Liver (tissue), 9 donors: ENCODE measurements around the gene COQ8B. TPM values are rescaled to one million over a fixed set of nuclear protein-coding genes. Genes with fewer than 3 reads are reported as not detected.

ENCODE experiments used
- DNase-seq: peaks from one replicate; pipeline ENCODE4 v3.0.0-alpha.2; 2017; ENCODE audit warnings: low spot score
- H3K27ac ChIP-seq, 2 donors: one replicate each; pipeline ENCODE4 v1.7.0; 2013; ENCODE audit warnings: inconsistent platforms in 2 of 2, low read length in 2 of 2, control low read depth in 1 of 2, low read depth in 1 of 2, mild to moderate bottlenecking in 1 of 2
- H3K27me3 ChIP-seq, 4 donors: one replicate each; pipeline versions ENCODE4 v1.6.1 to v1.7.0; 2013; ENCODE audit warnings: low read length in 3 of 4, inconsistent platforms in 1 of 4, mild to moderate bottlenecking in 1 of 4, moderate library complexity in 1 of 4; ENCODE audit not compliant: control insufficient read depth in 4 of 4, insufficient read depth in 4 of 4
- H3K36me3 ChIP-seq, 4 donors: one replicate each; pipeline versions ENCODE4 v1.6.1 to v1.7.0; 2013; ENCODE audit warnings: low read length in 3 of 4, mild to moderate bottlenecking in 3 of 4, low read depth in 1 of 4, moderate library complexity in 1 of 4; ENCODE audit not compliant: control insufficient read depth in 4 of 4, insufficient read depth in 3 of 4
- H3K4me1 ChIP-seq, 4 donors: one replicate each; pipeline versions ENCODE4 v1.6.1 to v1.7.0; 2013; ENCODE audit warnings: low read length in 3 of 4, mild to moderate bottlenecking in 3 of 4, moderate library complexity in 1 of 4; ENCODE audit not compliant: control insufficient read depth in 4 of 4, insufficient read depth in 4 of 4
- H3K4me3 ChIP-seq, 3 donors: one replicate each; pipeline versions ENCODE4 v1.6.1 to v1.7.0; 2013; ENCODE audit warnings: low read length in 3 of 3, control low read depth in 1 of 3, low read depth in 1 of 3, mild to moderate bottlenecking in 1 of 3
- H3K9ac ChIP-seq, 2 donors: one replicate each; pipeline ENCODE4 v1.7.0; 2013; ENCODE audit warnings: low read length in 2 of 2, mild to moderate bottlenecking in 2 of 2, moderate library complexity in 2 of 2, control low read depth in 1 of 2, low read depth in 1 of 2
- H3K9me3 ChIP-seq, 4 donors: one replicate each; pipeline versions ENCODE4 v1.6.1 to v1.7.0; 2013; ENCODE audit warnings: low read length in 3 of 4; ENCODE audit not compliant: control insufficient read depth in 4 of 4
- ATF3 ChIP-seq: IDR thresholded peaks from 2 replicates; pipeline ENCODE4 v1.6.1; 2016; ENCODE audit warnings: antibody characterized with exemption
- EGR1 ChIP-seq, 2 donors: IDR thresholded peaks; 2 replicates each; pipeline ENCODE4 v1.6.1; 2016 to 2018; ENCODE audit warnings: antibody characterized with exemption in 2 of 2, low read depth in 2 of 2
- FOXA1 ChIP-seq: IDR thresholded peaks from 2 replicates; pipeline ENCODE4 v1.6.1; 2016; ENCODE audit warnings: antibody characterized with exemption
- FOXA2 ChIP-seq: IDR thresholded peaks from 2 replicates; pipeline ENCODE4 v1.6.1; 2016; ENCODE audit warnings: antibody characterized with exemption
- GABPA ChIP-seq, 2 donors: IDR thresholded peaks in 1 of 2; conservative IDR thresholded peaks in 1 of 2; 2 replicates each; pipeline ENCODE4 v1.6.1; 2016; ENCODE audit warnings: antibody characterized with exemption in 2 of 2, mild to moderate bottlenecking in 1 of 2, moderate library complexity in 1 of 2
- HNF4A ChIP-seq, 2 donors: conservative IDR thresholded peaks; 2 replicates each; pipeline ENCODE4 v1.6.1; 2016; ENCODE audit warnings: antibody characterized with exemption in 2 of 2, mild to moderate bottlenecking in 2 of 2
- HNF4G ChIP-seq: IDR thresholded peaks from 2 replicates; pipeline ENCODE4 v1.6.1; 2016; ENCODE audit warnings: antibody characterized with exemption
- JUND ChIP-seq, 2 donors: IDR thresholded peaks; 2 replicates each; pipeline ENCODE4 v1.6.1; 2016; ENCODE audit warnings: antibody characterized with exemption in 2 of 2
- MAX ChIP-seq: IDR thresholded peaks from 2 replicates; pipeline ENCODE4 v1.6.1; 2016; ENCODE audit warnings: antibody characterized with exemption
- NR2F2 ChIP-seq: IDR thresholded peaks from 2 replicates; pipeline ENCODE4 v1.6.1; 2016; ENCODE audit warnings: antibody characterized with exemption
- RAD21 ChIP-seq, 2 donors: IDR thresholded peaks; 2 replicates each; pipeline ENCODE4 v1.6.1; 2016; ENCODE audit warnings: antibody characterized with exemption in 2 of 2, mild to moderate bottlenecking in 2 of 2
- REST ChIP-seq: IDR thresholded peaks from 2 replicates; pipeline ENCODE4 v1.6.1; 2016; ENCODE audit warnings: antibody characterized with exemption, mild to moderate bottlenecking
- RXRA ChIP-seq, 2 donors: IDR thresholded peaks; 2 replicates each; pipeline ENCODE4 v1.6.1; 2017 to 2018; ENCODE audit warnings: antibody characterized with exemption in 2 of 2, mild to moderate bottlenecking in 1 of 2
- SP1 ChIP-seq: IDR thresholded peaks from 2 replicates; pipeline ENCODE4 v1.6.1; 2018; ENCODE audit warnings: antibody characterized with exemption, mild to moderate bottlenecking
- TAF1 ChIP-seq: conservative IDR thresholded peaks from 2 replicates; pipeline ENCODE4 v1.6.1; 2016; ENCODE audit warnings: antibody characterized with exemption, mild to moderate bottlenecking
- YY1 ChIP-seq: IDR thresholded peaks from 2 replicates; pipeline ENCODE4 v1.6.1; 2016; ENCODE audit warnings: antibody characterized with exemption, mild to moderate bottlenecking
- ZBTB33 ChIP-seq: IDR thresholded peaks from 2 replicates; pipeline ENCODE4 v1.6.1; 2016; ENCODE audit warnings: antibody characterized with exemption
- WGBS: extraction: QIAGEN DNeasy Blood & Tissue Kit; methylation state at CpG from one replicate; pipeline ENCODE4 v1.1.7; 2013; 5-methylcytosine and 5-hydroxymethylcytosine counted together
- polyA plus RNA-seq, 2 donors: library from polyadenylated mRNA; stranded (reverse) in 1 of 2; unstranded in 1 of 2; fragments of 200-250 nt in 1 of 2; fragments of >200 nt in 1 of 2; fragmentation: Nextera tagmentation in 1 of 2; extraction: Ambion mirVana in 1 of 2; gene quantifications; one replicate each; pipeline versions ENCODE4 v1.2.1 to v1.2.3, GENCODE V29; 2013 to 2015
- total RNA-seq, 2 donors: library from RNA; depleted of rRNA; stranded (reverse); fragments of >200 nt; gene quantifications; one replicate each; pipeline ENCODE4 v1.2.3, GENCODE V29; 2014
- TF ChIP-seq, protein P1 (sequence below): fragments of 150-350 bp; IDR thresholded peaks from 2 replicates; pipeline ENCODE4 v1.5.1; 2017; ENCODE audit warnings: improper control_type of control experiment, low read depth, low read length; ENCODE audit not compliant: missing input control
- donor health status: healthy.
- donor health status: healthy.
- donor health status: healthy.
- donor health status: healthy.
- donor health status: healthy.

The COQ8B gene
- total and polyA plus RNA-seq, 4 donors: 6.4 to 30.6 (median 19.9) TPM

DNA sequence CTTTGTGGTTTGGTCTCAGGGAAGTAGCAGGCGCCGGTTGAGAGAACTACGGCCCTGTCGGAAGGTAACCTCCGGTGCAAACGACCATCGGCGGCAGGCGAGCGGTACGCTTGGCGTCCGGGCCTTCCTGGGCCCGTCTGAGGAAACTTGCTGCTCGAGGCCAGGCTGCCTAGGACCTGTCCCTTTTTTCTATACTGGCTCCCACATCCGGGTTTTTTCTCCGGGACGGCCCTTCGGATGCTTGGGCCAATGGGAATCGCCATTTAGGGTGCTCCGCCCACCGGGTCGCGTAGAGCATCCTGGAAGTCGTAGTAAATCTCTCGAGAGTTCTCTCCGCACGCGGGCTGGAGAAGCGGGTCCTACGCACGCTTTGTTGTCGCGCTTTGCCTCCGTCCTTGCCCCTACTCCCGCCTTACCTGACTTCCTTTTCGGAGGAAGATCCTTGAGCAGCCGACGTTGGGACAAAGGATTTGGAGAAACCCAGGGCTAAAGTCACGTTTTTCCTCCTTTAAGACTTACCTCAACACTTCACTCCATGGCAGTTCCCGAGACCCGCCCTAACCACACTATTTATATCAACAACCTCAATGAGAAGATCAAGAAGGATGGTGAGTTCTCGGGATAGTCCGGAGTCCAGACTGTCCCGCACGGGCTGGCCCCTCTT, 34.3 kb upstream of the COQ8B start, which contains the start of gene SNRPA (continued):
- TF ChIP-seq ZBTB33 (peak; percentile 98), JUND (IDR thresholded peaks at IDR 0.05) (no peak), FOXA2 (no peak), TAF1 (peak; percentile 45), HNF4G (no peak), EGR1 (IDR thresholded peaks at IDR 0.05; ENCODE audit: low read depth in 2 of 2) (no peak)

DNA sequence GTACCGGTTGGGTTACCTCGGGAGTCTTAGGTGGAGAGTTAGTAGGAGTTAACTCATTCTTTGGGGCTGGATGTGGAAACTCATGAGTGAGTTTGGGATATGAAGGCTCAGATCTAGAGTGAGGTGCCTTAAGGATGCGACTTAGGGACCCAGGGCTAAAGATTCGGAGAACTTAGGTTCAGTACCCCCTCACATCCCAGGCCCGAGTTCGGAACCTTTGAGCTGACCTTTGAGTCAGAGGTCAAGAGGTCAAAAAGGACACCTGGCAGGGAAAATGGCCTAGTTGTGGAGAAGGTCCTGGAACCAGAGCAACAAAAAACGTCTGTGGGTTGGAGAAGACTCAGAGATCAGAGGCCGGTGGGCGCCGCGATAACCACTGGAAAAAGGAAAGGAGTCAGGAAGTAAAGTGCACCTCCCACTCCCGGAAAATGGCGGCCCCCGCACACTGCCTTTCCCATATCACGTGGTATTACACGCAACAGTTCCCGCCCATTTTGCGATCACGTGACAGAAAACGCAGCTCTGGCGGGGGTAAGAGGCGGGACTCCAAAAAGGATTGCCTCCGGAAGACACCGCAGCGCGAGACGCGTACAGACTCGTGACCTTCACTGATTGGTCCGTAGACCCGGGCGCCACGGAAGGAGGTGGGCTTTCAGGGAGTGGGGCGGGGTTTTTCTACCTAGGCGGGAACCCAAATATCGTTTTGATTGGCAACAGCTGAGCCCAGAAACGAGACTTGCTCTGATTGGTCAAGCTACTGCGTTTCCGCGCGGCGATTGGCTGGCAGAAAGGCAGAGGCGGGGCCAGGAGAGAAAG, 33.6 kb upstream of the COQ8B start, which contains the start of gene ACTMAP:
Gene ACTMAP (minus strand): TSS at position 420 of the 816 bp plus-strand sequence. CDS start 674 bp downstream, outside the sequence.
- TF ChIP-seq EGR1 (IDR thresholded peaks at IDR 0.05; ENCODE audit: low read depth in 2 of 2) (peak; percentile 86 to 91), YY1 (peak; percentile 99), TAF1 (no peak), RXRA (IDR thresholded peaks at IDR 0.05) (peak; percentile 77 to 81), JUND (IDR thresholded peaks at IDR 0.05) (no peak), RAD21 (IDR thresholded peaks at IDR 0.05) (peak; percentile 20 to 44), REST (peak; percentile 63), SP1 (peak; percentile 88), ATF3 (no peak), FOXA1 (no peak), NR2F2 (peak; percentile 100), HNF4G (peak; percentile 56), ZBTB33 (no peak), FOXA2 (no peak), HNF4A (conservative IDR thresholded peaks at IDR 0.05) (peak; percentile 89 to 92), MAX (peak; percentile 85), GABPA (IDR thresholded peaks at IDR 0.05 in 1 of 2, conservative IDR thresholded peaks at IDR 0.05 in 1 of 2) (peak; percentile 44 to 90)
- TF ChIP-seq, protein P1, sequence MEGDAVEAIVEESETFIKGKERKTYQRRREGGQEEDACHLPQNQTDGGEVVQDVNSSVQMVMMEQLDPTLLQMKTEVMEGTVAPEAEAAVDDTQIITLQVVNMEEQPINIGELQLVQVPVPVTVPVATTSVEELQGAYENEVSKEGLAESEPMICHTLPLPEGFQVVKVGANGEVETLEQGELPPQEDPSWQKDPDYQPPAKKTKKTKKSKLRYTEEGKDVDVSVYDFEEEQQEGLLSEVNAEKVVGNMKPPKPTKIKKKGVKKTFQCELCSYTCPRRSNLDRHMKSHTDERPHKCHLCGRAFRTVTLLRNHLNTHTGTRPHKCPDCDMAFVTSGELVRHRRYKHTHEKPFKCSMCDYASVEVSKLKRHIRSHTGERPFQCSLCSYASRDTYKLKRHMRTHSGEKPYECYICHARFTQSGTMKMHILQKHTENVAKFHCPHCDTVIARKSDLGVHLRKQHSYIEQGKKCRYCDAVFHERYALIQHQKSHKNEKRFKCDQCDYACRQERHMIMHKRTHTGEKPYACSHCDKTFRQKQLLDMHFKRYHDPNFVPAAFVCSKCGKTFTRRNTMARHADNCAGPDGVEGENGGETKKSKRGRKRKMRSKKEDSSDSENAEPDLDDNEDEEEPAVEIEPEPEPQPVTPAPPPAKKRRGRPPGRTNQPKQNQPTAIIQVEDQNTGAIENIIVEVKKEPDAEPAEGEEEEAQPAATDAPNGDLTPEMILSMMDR: no peak
- H3K4me3 ChIP-seq: peak within 1 kb of the TSS; percentile 65 to 99 (median 87)
- H3K9ac ChIP-seq: peak within 1 kb of the TSS; percentile 79
- H3K27ac ChIP-seq: peak within 1 kb of the TSS; percentile 85
- under 1% methylated on average over 43 of the region's 43 CpGs for WGBS
- no peaks in the 10 kb centered on the region for H3K27me3 ChIP-seq
- no peaks in the 10 kb centered on the region for H3K9me3 ChIP-seq
- H3K4me1 ChIP-seq: peaks cover 3 to 35% (median 28%) of the 10 kb centered on the region in 4 donors
- H3K36me3 ChIP-seq: no peaks in the 10 kb centered on the region
- peak; percentile 99 for DNase-seq
